NAMALWA (cell line): ENCODE results near the gene SF3B2.
"Not testable (repeated sequence)": the region's sequence is repeated elsewhere in the genome, so short reads cannot be mapped to it uniquely, and the experiment has no call there.

Experiments used
- DNase-seq: peaks from one replicate; pipeline ENCODE4 v3.0.0-alpha.2; 2015; ENCODE audit warnings: low spot score

SF3B2 gene

GRCh38 chr11:66111158-66111557 is 59.0 kb downstream of the SF3B2 start:
- no peak for DNase-seq

GRCh38 chr11:66112041-66112491 is 59.9 kb downstream of the SF3B2 start:
- DNase-seq: no peak

- peak; percentile 35 for DNase-seq
These were observed 60.7 kb downstream of the SF3B2 start for GRCh38 chr11:66112601-66113499.

- not testable (repeated sequence) for DNase-seq
These were observed 62.8 kb downstream of the SF3B2 start for GRCh38 chr11:66114957-66115356.

- DNase-seq: no peak
These were observed 63.6 kb downstream of the SF3B2 start for GRCh38 chr11:66115638-66116301.

GRCh38 chr11:66116576-66117361 is 64.6 kb downstream of the SF3B2 start:
- no peak for DNase-seq

GRCh38 chr11:66118847-66119246 is 66.7 kb downstream of the SF3B2 start:
- no peak for DNase-seq
